B cell (primary cell): ENCODE data around the gene FOXN4. TPM values are rescaled to one million over a fixed set of nuclear protein-coding genes. Genes with fewer than 3 reads are reported as not detected.

ENCODE experiments used
- ATAC-seq: fragments of 200-7000 bp; cut with Tn5 transposase; one replicate; pipeline ENCODE4 v1.10.0; 2021; ENCODE audit warnings: low read depth, mild to moderate bottlenecking, moderate number of reproducible peaks, moderate library complexity
- CTCF ChIA-PET: fragments of 350-600 bp; sonication (Branson Sonifier 250); formaldehyde crosslinking; loops from one replicate; lab custom pipeline; 2021; ENCODE audit warnings: antibody characterized with exemption, inconsistent platforms; lab: Charles Lee
- POLR2A ChIA-PET: fragments of 350-600 bp; sonication (Branson Sonifier 250); formaldehyde crosslinking; loops from one replicate; lab custom pipeline; 2021; ENCODE audit warnings: antibody characterized with exemption; lab: Charles Lee
- DNase-seq: peaks from one replicate; pipeline ENCODE4 v3.0.0; 2013
- H2AFZ ChIP-seq: 2 replicates; pipeline ENCODE4 v1.6.1; 2012; ENCODE audit warnings: mild to moderate bottlenecking, low read depth, low read length; ENCODE audit not compliant: insufficient read depth, poor library complexity, severe bottlenecking
- H3K27ac ChIP-seq, 2 donors: 1 replicate in 1 of 2; 2 replicates in 1 of 2; pipeline ENCODE4 v1.5.1; 2012 to 2013; ENCODE audit warnings: low read length in 2 of 2, mild to moderate bottlenecking in 2 of 2, moderate library complexity in 1 of 2
- H3K27me3 ChIP-seq, 4 experiments: fragments of 200-600 bp in 1 of 4; sonication (generic) in 1 of 4; replicated peaks in 1 of 4; 1 replicate in 2 of 4; 2 replicates in 2 of 4; pipeline versions ENCODE4 v1.6.1 to v1.7.0; 2013 to 2016; ENCODE audit warnings: low read length in 3 of 4, mild to moderate bottlenecking in 2 of 4, mixed read lengths in 1 of 4, moderate library complexity in 1 of 4; ENCODE audit not compliant: insufficient read depth in 4 of 4, control insufficient read depth in 3 of 4; ENCODE audit errors: control extremely low read depth in 1 of 4
- H3K36me3 ChIP-seq, 2 experiments: replicated peaks in 1 of 2; 1 replicate in 1 of 2; 2 replicates in 1 of 2; pipeline versions ENCODE4 v1.6.1 to v1.7.1; 2013; ENCODE audit warnings: low read length in 1 of 2; ENCODE audit not compliant: insufficient read depth in 2 of 2, control insufficient read depth in 1 of 2; ENCODE audit errors: control extremely low read depth in 1 of 2, extremely low read depth in 1 of 2
- H3K4me1 ChIP-seq, 2 donors: fragments of 200-600 bp in 1 of 2; sonication (generic) in 1 of 2; 1 replicate in 1 of 2; 2 replicates in 1 of 2; pipeline versions ENCODE4 v1.5.1 to v1.6.1; 2013 to 2017; ENCODE audit warnings: low read length in 2 of 2; ENCODE audit not compliant: control insufficient read depth in 2 of 2, insufficient read depth in 2 of 2
- H3K4me2 ChIP-seq: replicated peaks from 2 replicates; pipeline ENCODE3; 2012; ENCODE audit warnings: mild to moderate bottlenecking, low read depth, low read length; ENCODE audit not compliant: poor library complexity, severe bottlenecking
- H3K4me3 ChIP-seq, 5 experiments: fragments of 200-600 bp in 1 of 5; sonication (generic) in 1 of 5; 1 replicate in 3 of 5; 2 replicates in 2 of 5; pipeline versions ENCODE4 v1.5.1 to v1.7.0; 2011 to 2016; ENCODE audit warnings: low read length in 4 of 5, mild to moderate bottlenecking in 4 of 5, low read depth in 2 of 5, control low read depth in 1 of 5, moderate library complexity in 1 of 5; ENCODE audit not compliant: insufficient read depth in 1 of 5; ENCODE audit errors: control extremely low read depth in 1 of 5, extremely low read depth in 1 of 5
- H3K79me2 ChIP-seq: fragments of 200-600 bp; sonication (generic); one replicate; pipeline ENCODE4 v1.6.0; 2016; ENCODE audit warnings: low read length; ENCODE audit not compliant: control insufficient read depth, insufficient read depth
- H3K9ac ChIP-seq: fragments of 200-600 bp; sonication (generic); 2 replicates; pipeline ENCODE4 v1.6.1; 2017; ENCODE audit warnings: mild to moderate bottlenecking, low read length, moderate library complexity
- H3K9me3 ChIP-seq, 3 donors: one replicate each; pipeline versions ENCODE4 v1.6.1 to v1.7.1; 2013; ENCODE audit warnings: low read length in 2 of 3; ENCODE audit not compliant: control insufficient read depth in 2 of 3, insufficient read depth in 1 of 3; ENCODE audit errors: control extremely low read depth in 1 of 3
- H4K20me1 ChIP-seq: 2 replicates; pipeline ENCODE4 v1.6.0; 2012; ENCODE audit warnings: mild to moderate bottlenecking, low read length; ENCODE audit not compliant: insufficient read depth, control insufficient read depth, poor library complexity, severe bottlenecking
- H3K27ac Mint-ChIP-seq: one replicate; pipeline ENCODE4 v1.8.0; 2021; ENCODE audit warnings: mixed read lengths
- H3K27me3 Mint-ChIP-seq: one replicate; pipeline ENCODE4 v1.8.0; 2021; ENCODE audit warnings: mixed read lengths
- H3K4me1 Mint-ChIP-seq: one replicate; pipeline ENCODE4 v1.8.0; 2021; ENCODE audit warnings: mixed read lengths
- H3K4me3 Mint-ChIP-seq: one replicate; pipeline ENCODE4 v1.8.0; 2021; ENCODE audit warnings: mixed read lengths
- H3K9me3 Mint-ChIP-seq: one replicate; pipeline ENCODE4 v1.8.0; 2022; ENCODE audit warnings: mixed read lengths; ENCODE audit not compliant: insufficient read depth
- EZH2 ChIP-seq: IDR thresholded peaks from 2 replicates; pipeline ENCODE4 v1.6.1; 2012; ENCODE audit warnings: borderline replicate concordance, low read depth, mild to moderate bottlenecking, moderate library complexity, low read length; ENCODE audit not compliant: insufficient read depth, poor library complexity, severe bottlenecking
- WGBS: methylation state at CpG from one replicate; pipeline ENCODE4 v1.1.5; 2013; ENCODE audit warnings: missing lambda C conversion rate; ENCODE audit not compliant: insufficient coverage; 5-methylcytosine and 5-hydroxymethylcytosine counted together
- intact Hi-C: fragments of 100-400 bp; cut with micrococcal nuclease; formaldehyde crosslinking; loops from one replicate; pipeline ENCODE4 v1.10.0; 2022
- polyA plus RNA-seq: library from polyadenylated mRNA; depleted of rRNA; stranded (reverse); fragments of >200 nt; gene quantifications from 2 replicates; pipeline ENCODE4 v1.2.3, GENCODE V29; 2012
- total RNA-seq, 2 donors: library from RNA; stranded (reverse); fragments of 120-200 nt in 1 of 2; gene quantifications; 1 replicate in 1 of 2; 2 replicates in 1 of 2; pipeline versions ENCODE4 v1.2.3 to v1.2.4, GENCODE V29; 2013 to 2022
- TF ChIP-seq, protein P1 (sequence below): fragments of 200-600 bp; IDR thresholded peaks from one replicate; pipeline ENCODE4 v1.8.0; 2022; ENCODE audit warnings: antibody characterized with exemption, mild to moderate bottlenecking

The FOXN4 gene
- total and polyA plus RNA-seq, 2 donors (not counting 1 experiment from before 2014, with no cell fraction given): not detected

DNA sequence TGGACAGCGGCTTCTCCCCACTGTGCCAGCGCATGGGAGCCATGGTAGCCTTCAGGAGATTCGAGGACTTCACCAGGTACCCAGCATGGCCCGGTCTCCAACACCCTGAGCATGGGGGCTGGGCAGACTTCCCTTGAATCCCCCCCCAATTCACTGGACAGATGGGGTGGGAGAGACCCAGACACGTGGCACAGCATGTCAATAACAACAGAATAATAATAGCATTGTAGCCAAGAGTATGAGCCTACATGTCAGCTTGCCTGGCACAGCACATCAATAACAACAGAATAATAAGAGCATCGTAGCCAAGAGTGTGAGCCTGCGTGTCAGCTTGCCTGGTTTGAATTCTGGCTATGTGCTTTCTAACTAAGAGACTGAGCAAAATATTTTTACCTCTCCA lies 76.4 kb downstream of the FOXN4 start:
- 98% methylated on average over 6 of the region's 7 CpGs for WGBS
- H3K4me3 Mint-ChIP-seq: no peak overlapping the region
- Histone ChIP-seq H3K4me3 (no peak overlapping the region), H3K9ac (no peak overlapping the region), H2AFZ (no peak overlapping the region), H3K36me3 (no peaks in the 10 kb centered on the region), H3K4me2 (no peak overlapping the region), H3K27ac (no peak overlapping the region), H3K79me2 (no peaks in the 10 kb centered on the region), H3K27me3 (no peaks in the 10 kb centered on the region), H4K20me1 (no peaks in the 10 kb centered on the region), H3K4me1 (no peaks in the 10 kb centered on the region), H3K9me3 (no peaks in the 10 kb centered on the region)
- H3K27me3 Mint-ChIP-seq: no peaks in the 10 kb centered on the region
- no peak overlapping the region for H3K27ac Mint-ChIP-seq
- no peak for DNase-seq
- CTCF ChIA-PET: no interaction called here
- H3K4me1 Mint-ChIP-seq: no peaks in the 10 kb centered on the region
- no peak for ATAC-seq
- intact Hi-C loops: no loop called here
- TF ChIP-seq EZH2: no peak
- TF ChIP-seq, protein P1, sequence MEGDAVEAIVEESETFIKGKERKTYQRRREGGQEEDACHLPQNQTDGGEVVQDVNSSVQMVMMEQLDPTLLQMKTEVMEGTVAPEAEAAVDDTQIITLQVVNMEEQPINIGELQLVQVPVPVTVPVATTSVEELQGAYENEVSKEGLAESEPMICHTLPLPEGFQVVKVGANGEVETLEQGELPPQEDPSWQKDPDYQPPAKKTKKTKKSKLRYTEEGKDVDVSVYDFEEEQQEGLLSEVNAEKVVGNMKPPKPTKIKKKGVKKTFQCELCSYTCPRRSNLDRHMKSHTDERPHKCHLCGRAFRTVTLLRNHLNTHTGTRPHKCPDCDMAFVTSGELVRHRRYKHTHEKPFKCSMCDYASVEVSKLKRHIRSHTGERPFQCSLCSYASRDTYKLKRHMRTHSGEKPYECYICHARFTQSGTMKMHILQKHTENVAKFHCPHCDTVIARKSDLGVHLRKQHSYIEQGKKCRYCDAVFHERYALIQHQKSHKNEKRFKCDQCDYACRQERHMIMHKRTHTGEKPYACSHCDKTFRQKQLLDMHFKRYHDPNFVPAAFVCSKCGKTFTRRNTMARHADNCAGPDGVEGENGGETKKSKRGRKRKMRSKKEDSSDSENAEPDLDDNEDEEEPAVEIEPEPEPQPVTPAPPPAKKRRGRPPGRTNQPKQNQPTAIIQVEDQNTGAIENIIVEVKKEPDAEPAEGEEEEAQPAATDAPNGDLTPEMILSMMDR: no peak
- H3K9me3 Mint-ChIP-seq: no peaks in the 10 kb centered on the region
- POLR2A ChIA-PET: no interaction called here

DNA sequence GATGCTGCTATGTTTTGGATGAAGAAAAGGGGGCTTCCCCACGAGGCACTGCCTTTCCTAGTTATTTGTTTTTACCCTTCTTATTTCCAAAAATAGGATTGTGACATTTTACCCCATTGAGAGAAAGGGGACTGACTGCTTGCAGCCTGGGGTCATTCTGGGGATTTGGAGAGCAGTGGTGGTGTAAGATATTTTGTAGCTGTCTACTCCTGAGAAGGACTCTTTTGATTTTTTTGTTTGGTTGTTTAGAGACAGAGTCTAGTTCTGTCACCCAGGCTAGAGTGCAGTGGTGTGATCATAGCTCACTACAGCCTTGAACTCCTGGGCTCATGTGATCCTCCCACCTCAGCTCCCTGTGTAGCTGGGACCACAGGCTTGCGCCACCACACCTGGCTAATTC lies 78.9 kb downstream of the FOXN4 start:
- Histone ChIP-seq H3K9ac (no peak overlapping the region), H3K79me2 (no peaks in the 10 kb centered on the region), H3K4me2 (no peak overlapping the region), H4K20me1 (no peaks in the 10 kb centered on the region), H3K36me3 (peaks cover 0 to 3% of the 10 kb centered on the region in 2 experiments), H2AFZ (no peak overlapping the region), H3K9me3 (no peaks in the 10 kb centered on the region), H3K4me3 (no peak overlapping the region), H3K4me1 (no peaks in the 10 kb centered on the region), H3K27me3 (no peaks in the 10 kb centered on the region), H3K27ac (no peak overlapping the region)
- TF ChIP-seq, protein P1: no peak
- TF ChIP-seq EZH2: no peak
- H3K4me3 Mint-ChIP-seq: no peak overlapping the region
- no peak for ATAC-seq
- no peak overlapping the region for H3K27ac Mint-ChIP-seq
- no peaks in the 10 kb centered on the region for H3K9me3 Mint-ChIP-seq
- ChIA-PET CTCF (no interaction called here), POLR2A (no interaction called here)
- H3K27me3 Mint-ChIP-seq: no peaks in the 10 kb centered on the region
- no CpG with 5 or more reads among the region's 2 CpGs for WGBS
- no peak for DNase-seq
- H3K4me1 Mint-ChIP-seq: no peaks in the 10 kb centered on the region
- intact Hi-C loops: no loop called here
